ENCODE data around the gene TMEM171.

TMEM171 gene

DNA sequence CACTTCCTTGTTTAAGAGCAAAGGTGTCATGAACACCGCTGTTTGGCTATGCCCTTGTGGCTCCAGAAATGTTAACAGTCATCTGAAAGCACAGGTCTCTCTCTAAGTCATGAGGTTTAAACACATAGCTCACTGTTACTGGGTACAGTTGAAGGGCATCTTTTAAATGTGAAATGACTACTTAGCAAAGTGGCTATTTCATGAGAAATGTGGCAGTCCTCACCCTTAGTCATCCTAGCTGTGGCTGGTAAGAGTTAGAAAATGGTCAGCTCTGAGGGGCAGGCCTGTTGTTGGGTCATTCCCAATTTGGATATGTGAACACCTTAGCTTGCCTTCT lies 24.2 kb upstream of the TMEM171 start:
- no peak for ATAC-seq
- no peak for TF ChIP-seq ZFP30 (CRISPR knock-in tag; IDR thresholded peaks at IDR 0.05)
- no peak for TF ChIP-seq ISL1 (CRISPR knock-in tag; IDR thresholded peaks at IDR 0.05)
- TF ChIP-seq, protein P1, sequence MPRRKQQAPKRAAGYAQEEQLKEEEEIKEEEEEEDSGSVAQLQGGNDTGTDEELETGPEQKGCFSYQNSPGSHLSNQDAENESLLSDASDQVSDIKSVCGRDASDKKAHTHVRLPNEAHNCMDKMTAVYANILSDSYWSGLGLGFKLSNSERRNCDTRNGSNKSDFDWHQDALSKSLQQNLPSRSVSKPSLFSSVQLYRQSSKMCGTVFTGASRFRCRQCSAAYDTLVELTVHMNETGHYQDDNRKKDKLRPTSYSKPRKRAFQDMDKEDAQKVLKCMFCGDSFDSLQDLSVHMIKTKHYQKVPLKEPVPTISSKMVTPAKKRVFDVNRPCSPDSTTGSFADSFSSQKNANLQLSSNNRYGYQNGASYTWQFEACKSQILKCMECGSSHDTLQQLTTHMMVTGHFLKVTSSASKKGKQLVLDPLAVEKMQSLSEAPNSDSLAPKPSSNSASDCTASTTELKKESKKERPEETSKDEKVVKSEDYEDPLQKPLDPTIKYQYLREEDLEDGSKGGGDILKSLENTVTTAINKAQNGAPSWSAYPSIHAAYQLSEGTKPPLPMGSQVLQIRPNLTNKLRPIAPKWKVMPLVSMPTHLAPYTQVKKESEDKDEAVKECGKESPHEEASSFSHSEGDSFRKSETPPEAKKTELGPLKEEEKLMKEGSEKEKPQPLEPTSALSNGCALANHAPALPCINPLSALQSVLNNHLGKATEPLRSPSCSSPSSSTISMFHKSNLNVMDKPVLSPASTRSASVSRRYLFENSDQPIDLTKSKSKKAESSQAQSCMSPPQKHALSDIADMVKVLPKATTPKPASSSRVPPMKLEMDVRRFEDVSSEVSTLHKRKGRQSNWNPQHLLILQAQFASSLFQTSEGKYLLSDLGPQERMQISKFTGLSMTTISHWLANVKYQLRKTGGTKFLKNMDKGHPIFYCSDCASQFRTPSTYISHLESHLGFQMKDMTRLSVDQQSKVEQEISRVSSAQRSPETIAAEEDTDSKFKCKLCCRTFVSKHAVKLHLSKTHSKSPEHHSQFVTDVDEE (CRISPR knock-in tag; IDR thresholded peaks at IDR 0.05), result no peak
- TF ChIP-seq ZNF70 (CRISPR knock-in tag; IDR thresholded peaks at IDR 0.05), result no peak
- TF ChIP-seq GLIS3 (CRISPR knock-in tag; IDR thresholded peaks at IDR 0.05), result no peak
- TF ChIP-seq ZNF565 (CRISPR knock-in tag; conservative IDR thresholded peaks at IDR 0.05; ENCODE audit: low read depth), result no peak

DNA sequence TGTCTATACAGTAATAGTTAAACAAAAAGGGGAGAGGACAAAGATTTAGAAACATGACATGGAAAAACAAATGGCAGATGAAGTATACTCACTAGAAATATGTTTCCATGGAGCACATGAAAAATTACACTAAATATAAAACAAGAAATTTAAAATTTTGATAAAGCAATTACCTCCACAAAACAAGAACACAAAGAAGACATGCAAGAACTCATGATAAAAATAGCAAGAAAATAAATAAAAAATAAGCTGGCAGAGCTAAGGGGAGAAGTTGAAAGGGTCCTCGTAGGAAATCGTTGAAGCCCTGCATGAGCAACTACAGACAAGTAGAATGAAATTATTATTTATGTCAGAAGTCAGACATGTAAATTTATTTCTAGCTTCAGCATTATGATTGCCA lies 22.6 kb upstream of the TMEM171 start:
- ATAC-seq, result no peak
- no peak for TF ChIP-seq SNAI2 (CRISPR knock-in tag; IDR thresholded peaks at IDR 0.05)

DNA sequence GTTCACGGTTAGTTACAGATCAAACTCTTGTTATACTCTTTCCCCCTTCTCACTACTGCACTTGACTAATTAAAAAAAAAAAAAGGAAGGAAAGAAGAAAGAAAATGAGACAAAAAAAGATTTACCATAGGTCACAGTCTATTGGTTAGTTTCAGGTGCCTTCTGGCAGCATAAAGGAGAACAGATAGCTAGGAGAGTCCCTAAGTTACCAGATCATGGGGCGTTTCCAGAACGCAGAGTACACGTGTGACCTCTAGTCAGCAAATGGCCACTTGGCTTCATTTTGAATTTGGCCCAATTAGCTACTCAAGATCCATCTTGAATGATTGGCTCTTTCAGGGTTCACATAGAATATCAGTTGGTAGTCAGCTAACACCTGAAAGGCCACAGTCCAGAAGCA lies 20.3 kb upstream of the TMEM171 start:
- ATAC-seq, result no peak
- TF ChIP-seq, protein P1 (CRISPR knock-in tag; IDR thresholded peaks at IDR 0.05), result no peak
- TF ChIP-seq ZNF565 (CRISPR knock-in tag; conservative IDR thresholded peaks at IDR 0.05; ENCODE audit: low read depth), result no peak
- TF ChIP-seq ZC3H10 (CRISPR knock-in tag; IDR thresholded peaks at IDR 0.05), result no peak
- no peak for TF ChIP-seq ZFP30 (CRISPR knock-in tag; IDR thresholded peaks at IDR 0.05)
- TF ChIP-seq PPARA (CRISPR knock-in tag; IDR thresholded peaks at IDR 0.05; ENCODE audit: borderline replicate concordance), result no peak
- no peak for TF ChIP-seq ZNF8 (CRISPR knock-in tag; IDR thresholded peaks at IDR 0.05)
- TF ChIP-seq ZNF70 (CRISPR knock-in tag; IDR thresholded peaks at IDR 0.05), result no peak
- TF ChIP-seq ZFP3 (CRISPR knock-in tag; IDR thresholded peaks at IDR 0.05), result no peak

DNA sequence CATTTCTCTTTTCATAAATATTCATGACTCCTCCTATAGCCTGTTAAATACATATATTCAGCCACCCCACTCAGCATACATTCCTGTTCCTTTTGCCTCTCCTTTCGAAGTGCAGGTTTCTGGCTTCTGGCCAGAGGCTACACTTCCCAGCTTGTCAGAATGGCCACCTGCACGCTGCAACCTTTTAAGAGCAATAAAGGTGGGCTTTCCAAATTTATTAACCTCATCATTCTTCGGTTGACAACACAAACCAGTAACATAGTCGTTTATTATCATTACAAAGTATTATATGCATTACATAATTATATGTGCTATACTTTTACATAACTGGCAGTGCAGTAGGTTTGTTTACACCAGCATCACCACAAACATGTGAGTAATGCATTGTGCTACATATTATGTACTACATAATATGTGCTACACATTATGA lies 16.5 kb upstream of the TMEM171 start:
- ATAC-seq, result no peak
- no peak for TF ChIP-seq RARB (CRISPR knock-in tag; IDR thresholded peaks at IDR 0.05)
- TF ChIP-seq ARNTL (CRISPR knock-in tag; IDR thresholded peaks at IDR 0.05; ENCODE audit: borderline replicate concordance, low read depth), result no peak
- no peak for TF ChIP-seq GLIS3 (CRISPR knock-in tag; IDR thresholded peaks at IDR 0.05)
- TF ChIP-seq ZFP30 (CRISPR knock-in tag; IDR thresholded peaks at IDR 0.05), result no peak
- TF ChIP-seq, protein P2, sequence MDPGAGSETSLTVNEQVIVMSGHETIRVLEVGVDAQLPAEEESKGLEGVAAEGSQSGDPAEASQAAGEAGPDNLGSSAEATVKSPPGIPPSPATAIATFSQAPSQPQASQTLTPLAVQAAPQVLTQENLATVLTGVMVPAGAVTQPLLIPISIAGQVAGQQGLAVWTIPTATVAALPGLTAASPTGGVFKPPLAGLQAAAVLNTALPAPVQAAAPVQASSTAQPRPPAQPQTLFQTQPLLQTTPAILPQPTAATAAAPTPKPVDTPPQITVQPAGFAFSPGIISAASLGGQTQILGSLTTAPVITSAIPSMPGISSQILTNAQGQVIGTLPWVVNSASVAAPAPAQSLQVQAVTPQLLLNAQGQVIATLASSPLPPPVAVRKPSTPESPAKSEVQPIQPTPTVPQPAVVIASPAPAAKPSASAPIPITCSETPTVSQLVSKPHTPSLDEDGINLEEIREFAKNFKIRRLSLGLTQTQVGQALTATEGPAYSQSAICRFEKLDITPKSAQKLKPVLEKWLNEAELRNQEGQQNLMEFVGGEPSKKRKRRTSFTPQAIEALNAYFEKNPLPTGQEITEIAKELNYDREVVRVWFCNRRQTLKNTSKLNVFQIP (CRISPR knock-in tag; IDR thresholded peaks at IDR 0.05; ENCODE audit: borderline replicate concordance, low read depth), result no peak
- TF ChIP-seq ZNF70 (CRISPR knock-in tag; IDR thresholded peaks at IDR 0.05), result no peak
- no peak for TF ChIP-seq BACH2 (CRISPR knock-in tag; IDR thresholded peaks at IDR 0.05; ENCODE audit: borderline replicate concordance)
- no peak for TF ChIP-seq ZNF8 (CRISPR knock-in tag; IDR thresholded peaks at IDR 0.05)
- TF ChIP-seq, protein P1 (CRISPR knock-in tag; IDR thresholded peaks at IDR 0.05), result no peak
- no peak for TF ChIP-seq ZC3H10 (CRISPR knock-in tag; IDR thresholded peaks at IDR 0.05)
- TF ChIP-seq, protein P3, sequence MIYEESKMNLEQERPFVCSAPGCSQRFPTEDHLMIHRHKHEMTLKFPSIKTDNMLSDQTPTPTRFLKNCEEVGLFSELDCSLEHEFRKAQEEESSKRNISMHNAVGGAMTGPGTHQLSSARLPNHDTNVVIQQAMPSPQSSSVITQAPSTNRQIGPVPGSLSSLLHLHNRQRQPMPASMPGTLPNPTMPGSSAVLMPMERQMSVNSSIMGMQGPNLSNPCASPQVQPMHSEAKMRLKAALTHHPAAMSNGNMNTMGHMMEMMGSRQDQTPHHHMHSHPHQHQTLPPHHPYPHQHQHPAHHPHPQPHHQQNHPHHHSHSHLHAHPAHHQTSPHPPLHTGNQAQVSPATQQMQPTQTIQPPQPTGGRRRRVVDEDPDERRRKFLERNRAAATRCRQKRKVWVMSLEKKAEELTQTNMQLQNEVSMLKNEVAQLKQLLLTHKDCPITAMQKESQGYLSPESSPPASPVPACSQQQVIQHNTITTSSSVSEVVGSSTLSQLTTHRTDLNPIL (CRISPR knock-in tag; IDR thresholded peaks at IDR 0.05; ENCODE audit: low read depth), result no peak
- TF ChIP-seq ISL1 (CRISPR knock-in tag; IDR thresholded peaks at IDR 0.05), result no peak
- no peak for TF ChIP-seq ZNF565 (CRISPR knock-in tag; conservative IDR thresholded peaks at IDR 0.05; ENCODE audit: low read depth)
- TF ChIP-seq PPARA (CRISPR knock-in tag; IDR thresholded peaks at IDR 0.05; ENCODE audit: borderline replicate concordance), result no peak
- TF ChIP-seq ZFP3 (CRISPR knock-in tag; IDR thresholded peaks at IDR 0.05), result no peak
